HFF-Myc (cell line): ENCODE results near the gene CDADC1.

ENCODE experiments used
- DNase-seq: peaks from one replicate; pipeline ENCODE4 v3.0.0-alpha.2; 2011; ENCODE audit warnings: low read depth; ENCODE audit errors: extremely low read depth
- H3K4me3 ChIP-seq: replicated peaks from 2 replicates; pipeline ENCODE4 v1.5.1; 2011; ENCODE audit warnings: low read depth, mild to moderate bottlenecking, control low read depth, low read length
- CTCF ChIP-seq: IDR thresholded peaks from 2 replicates; pipeline ENCODE4 v1.5.1; 2012; ENCODE audit warnings: mild to moderate bottlenecking, low read depth, low read length, control low read depth; ENCODE audit errors: missing control alignments

Gene CDADC1

GRCh38 chr13:49220036-49220855 lies 27.5 kb upstream of the CDADC1 start, which contains the start of gene MLNR:
MLNR (plus strand) TSS chr13:49220338; CDS start chr13:49220338, 0 bp downstream.
- TF ChIP-seq CTCF = no peak
- H3K4me3 ChIP-seq = no peak within 1 kb of the TSS
- DNase-seq = no peak

- no peak for TF ChIP-seq CTCF
- H3K4me3 ChIP-seq = no peak overlapping the region
- no peak for DNase-seq
Observed at GRCh38 chr13:49220856-49221589, 26.7 kb upstream of the CDADC1 start.

GRCh38 chr13:49221590-49221965 lies 26.1 kb upstream of the CDADC1 start:
- no peak for DNase-seq
- no peak overlapping the region for H3K4me3 ChIP-seq
- TF ChIP-seq CTCF = no peak

GRCh38 chr13:49225223-49226042 lies 22.3 kb upstream of the CDADC1 start:
- H3K4me3 ChIP-seq = no peak overlapping the region
- TF ChIP-seq CTCF = no peak
- DNase-seq = no peak

- TF ChIP-seq CTCF = no peak
- DNase-seq = no peak
- H3K4me3 ChIP-seq = no peak overlapping the region
Observed at GRCh38 chr13:49226613-49227012, 21.1 kb upstream of the CDADC1 start.

- H3K4me3 ChIP-seq = no peak overlapping the region
- no peak for DNase-seq
- no peak for TF ChIP-seq CTCF
Observed at GRCh38 chr13:49234741-49235140, 13.0 kb upstream of the CDADC1 start.
